Raji (cell line): ENCODE data around the gene GPR39.

Source experiments
- POLR2A ChIP-seq: IDR thresholded peaks from 2 replicates; pipeline ENCODE4 v1.6.1; 2011; ENCODE audit warnings: low read depth, low read length, control low read depth; ENCODE audit not compliant: insufficient read depth

Gene GPR39

DNA sequence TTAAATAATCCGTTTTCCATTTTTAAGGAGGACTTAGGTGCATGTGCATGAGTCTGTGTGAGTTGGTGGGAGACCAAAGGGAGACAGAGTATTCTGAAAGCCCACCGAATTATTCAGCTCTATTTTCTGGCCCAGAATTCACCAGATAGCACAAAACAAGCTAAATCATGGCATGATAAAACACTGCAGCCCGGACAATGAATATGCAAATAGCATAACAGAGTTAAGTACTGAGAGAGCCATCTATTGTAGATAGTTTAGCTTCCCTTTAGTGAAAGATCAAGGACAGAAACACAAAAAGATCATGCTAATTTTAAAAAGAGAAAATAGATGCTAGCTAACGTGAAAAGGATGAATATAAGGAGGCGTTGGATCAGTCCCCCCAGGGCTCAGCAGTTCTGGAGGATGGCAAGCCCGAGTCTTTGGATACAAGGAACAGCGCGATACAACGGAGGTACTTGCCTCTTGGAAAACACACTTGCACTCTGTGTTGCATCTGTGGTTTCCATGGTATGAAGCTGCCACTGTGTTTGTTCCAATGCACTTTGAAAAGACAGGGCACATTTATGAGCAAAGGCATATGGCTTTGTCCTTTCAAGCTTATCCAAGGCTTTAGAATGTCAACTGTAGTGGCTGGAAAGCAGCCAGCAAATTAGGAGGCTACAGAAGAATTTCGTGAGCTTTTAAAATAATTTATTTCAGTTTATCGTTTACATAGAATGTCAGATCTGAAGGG, 133.5 kb downstream of the GPR39 start:
- TF ChIP-seq POLR2A, result no peak

DNA sequence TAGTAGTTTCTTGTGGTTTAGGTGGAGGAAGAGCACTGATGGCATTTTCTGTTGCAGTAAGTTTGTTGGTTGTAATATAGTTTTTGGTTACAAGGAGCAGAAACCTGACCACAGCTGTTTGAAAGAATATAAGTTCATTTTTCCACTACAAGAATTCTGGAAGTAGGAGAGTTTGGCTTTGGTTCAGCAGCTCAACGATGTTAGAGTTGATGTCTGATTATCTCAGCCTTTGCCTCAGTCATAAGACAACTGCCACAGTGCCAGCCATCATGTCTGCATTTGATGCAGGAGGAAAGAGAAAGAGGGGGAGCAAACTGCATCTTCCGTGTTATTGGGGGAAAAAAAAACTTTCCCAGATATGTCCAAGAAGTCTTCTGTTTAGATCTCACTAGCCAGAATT, 134.3 kb downstream of the GPR39 start:
- no peak for TF ChIP-seq POLR2A

DNA sequence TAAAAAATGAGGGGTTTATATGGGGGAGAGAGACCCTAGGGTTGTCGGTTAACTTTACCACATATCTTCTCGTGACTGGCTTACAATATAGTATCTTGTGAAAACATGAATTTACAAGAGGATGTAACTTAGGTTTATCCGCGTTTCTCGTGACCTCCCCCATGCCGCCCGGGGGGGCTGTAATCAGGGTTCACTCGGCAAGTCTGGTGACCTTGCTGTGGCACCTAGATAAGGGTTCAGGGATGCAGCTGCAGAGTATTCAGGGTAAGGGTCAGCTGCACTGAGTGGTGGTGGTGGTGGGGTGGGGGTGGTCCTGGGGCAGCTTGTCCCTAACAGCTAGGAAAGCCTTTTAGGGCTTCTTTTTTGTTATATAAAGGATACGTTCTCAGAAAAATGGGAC, 141.1 kb downstream of the GPR39 start:
- TF ChIP-seq POLR2A, result no peak

DNA sequence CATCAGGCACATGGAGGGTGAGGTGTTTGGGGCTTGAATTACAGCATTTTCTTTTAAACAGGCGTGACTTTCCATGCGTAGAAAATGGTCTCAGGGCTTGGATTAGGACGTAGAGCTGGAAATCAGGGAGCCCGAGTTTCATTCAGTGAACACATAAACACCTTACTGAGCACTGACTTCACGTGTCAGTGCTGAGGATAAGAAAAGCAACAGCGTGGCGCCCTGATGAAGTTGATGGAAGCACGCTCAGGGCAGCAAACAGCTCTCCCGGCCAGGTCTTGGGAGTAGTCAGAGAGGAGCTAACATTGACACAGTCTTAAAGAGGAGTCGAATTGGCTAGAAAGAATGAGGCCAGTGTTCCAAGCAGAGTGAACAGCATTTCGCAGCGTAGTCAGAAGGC, 142.7 kb downstream of the GPR39 start:
- no peak for TF ChIP-seq POLR2A

DNA sequence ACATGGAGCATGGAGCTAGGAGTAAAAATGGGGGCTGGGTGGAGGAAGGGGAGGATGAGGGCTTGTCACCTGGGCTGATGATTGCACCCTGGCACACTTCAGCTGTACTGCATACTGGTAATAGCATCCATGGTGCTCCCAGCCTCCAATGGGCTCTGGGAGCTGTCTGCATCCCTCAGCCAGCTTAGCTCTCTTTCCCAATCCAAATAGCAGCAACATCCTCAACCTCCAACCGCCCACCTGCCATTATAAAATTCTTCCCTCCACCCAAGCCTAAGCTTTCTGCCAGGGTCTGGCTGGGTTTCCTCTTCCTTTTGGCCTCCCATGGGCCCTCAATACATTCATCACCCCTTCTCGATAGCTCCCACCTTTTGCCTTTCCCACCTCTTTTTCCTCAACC, 143.3 kb downstream of the GPR39 start:
- no peak for TF ChIP-seq POLR2A

DNA sequence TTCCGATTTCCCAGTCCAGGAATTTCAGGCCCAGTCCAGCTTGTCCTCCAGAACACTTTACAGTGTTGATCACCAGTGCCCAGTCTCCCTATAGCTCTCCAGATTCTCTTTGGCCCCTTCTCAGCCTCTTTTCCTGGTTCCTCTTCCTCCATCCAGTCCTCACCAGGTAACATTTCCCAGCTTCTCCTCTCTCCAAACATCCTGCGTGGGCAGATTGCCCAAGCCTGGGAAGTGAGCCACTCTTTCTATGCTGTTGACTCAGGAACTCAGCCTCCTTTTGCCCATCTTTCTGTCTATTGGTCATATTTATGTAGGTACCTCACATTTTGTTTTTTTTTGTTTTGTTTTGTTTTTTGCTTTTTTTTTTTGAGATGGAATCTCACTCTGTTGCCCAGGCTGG, 144.0 kb downstream of the GPR39 start:
- TF ChIP-seq POLR2A, result no peak

DNA sequence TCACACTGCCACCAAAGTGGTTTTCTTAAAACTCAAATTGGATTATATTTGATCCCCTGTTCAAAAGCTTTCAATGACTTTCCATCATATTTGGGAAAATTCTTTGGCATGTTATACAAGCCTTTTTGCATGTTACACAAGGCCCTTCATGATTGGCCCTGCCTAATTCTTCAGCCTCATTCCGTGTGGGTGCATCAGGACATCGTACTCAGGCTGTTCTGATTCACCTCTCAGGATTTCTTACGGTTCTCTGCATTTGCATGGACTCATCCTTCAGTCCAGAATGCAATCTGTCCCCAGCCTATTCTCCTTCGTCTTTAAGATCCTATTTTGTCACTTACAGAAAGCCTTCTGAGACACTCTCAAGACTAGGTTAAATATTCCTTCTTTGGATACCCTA, 145.6 kb downstream of the GPR39 start:
- TF ChIP-seq POLR2A, result no peak

DNA sequence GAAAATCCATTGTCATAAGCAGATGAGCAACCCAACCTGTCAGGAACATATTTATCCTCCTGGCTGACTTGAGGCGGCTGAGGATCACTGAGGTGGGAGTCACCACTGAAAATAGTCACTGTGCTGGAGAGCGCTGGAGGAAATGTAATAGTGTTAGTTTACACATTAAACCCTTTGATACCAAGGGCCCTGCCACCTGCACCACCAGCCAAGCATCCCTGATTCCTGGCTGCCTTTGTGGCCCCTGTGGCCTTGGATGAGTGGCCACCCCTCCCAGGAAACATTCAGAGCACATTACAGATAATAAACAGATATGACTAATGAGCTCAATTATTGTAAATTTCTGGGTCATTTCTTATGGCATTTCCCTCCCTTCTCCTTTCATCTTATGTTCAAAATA, 147.5 kb downstream of the GPR39 start:
- TF ChIP-seq POLR2A, result no peak

DNA sequence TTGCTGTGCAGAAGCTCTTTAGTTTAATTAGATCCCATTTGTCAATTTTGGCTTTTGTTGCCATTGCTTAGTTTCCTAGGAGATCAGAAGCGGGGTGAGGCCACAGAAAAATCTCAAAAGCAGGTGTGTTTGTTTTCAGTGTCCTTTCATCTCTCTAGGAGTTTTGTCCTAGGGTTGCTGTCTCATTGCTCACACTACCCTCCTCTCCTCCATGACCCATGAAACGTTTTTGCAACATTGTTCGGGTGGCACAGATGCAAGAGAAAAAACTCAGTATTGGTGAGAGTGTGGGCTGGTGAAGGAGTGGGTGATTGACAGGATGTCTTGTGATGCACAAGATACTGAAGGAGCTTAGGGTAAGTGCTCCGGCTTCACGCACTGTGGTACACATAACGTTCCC, 149.8 kb downstream of the GPR39 start:
- no peak for TF ChIP-seq POLR2A

- TF ChIP-seq POLR2A, result no peak
Measured at GRCh38 chr2:132567682-132568081, 151.1 kb downstream of the GPR39 start.

DNA sequence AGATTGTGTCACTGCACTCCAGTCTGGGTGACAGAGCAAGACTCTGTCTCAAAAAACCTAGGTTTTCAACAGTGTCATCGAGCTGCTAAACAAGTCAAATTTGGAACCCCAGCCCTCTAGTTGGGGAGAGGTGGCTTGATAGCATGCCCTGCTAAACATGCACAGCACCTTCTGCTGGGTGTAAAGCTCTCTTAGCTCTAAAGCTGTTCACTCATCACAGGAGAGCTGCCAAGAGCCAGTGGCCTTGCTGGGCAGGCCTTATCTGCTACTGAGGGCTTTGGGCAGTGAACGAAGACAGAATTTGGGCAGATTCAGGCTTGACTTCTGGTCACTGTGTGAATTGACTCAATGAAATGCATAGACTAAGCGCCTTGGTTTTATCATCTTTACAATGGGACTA, 152.1 kb downstream of the GPR39 start:
- TF ChIP-seq POLR2A, result no peak

- TF ChIP-seq POLR2A, result no peak
Measured at GRCh38 chr2:132573444-132574007, 156.9 kb downstream of the GPR39 start.

DNA sequence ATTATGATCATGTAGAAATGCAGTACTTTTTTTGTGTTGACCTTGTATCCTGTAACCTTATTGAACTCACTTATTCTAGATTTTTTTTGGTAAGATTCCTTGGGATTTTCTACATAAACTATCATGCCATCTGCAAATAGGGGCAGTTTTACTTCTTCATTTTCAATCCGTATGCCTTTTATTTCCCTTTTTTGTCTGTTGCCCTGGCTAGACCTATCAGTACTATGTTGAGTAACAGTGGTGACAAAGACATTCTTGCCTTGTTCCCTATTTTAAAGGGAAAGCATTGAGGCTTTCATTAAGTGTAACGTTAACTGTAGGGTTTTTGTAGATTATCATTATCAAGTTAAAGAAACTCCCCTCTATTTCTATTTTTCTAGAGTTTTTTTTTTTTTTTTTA, 161.1 kb downstream of the GPR39 start:
- TF ChIP-seq POLR2A, result no peak

- no peak for TF ChIP-seq POLR2A
Measured at GRCh38 chr2:132581591-132581990, 165.0 kb downstream of the GPR39 start.

DNA sequence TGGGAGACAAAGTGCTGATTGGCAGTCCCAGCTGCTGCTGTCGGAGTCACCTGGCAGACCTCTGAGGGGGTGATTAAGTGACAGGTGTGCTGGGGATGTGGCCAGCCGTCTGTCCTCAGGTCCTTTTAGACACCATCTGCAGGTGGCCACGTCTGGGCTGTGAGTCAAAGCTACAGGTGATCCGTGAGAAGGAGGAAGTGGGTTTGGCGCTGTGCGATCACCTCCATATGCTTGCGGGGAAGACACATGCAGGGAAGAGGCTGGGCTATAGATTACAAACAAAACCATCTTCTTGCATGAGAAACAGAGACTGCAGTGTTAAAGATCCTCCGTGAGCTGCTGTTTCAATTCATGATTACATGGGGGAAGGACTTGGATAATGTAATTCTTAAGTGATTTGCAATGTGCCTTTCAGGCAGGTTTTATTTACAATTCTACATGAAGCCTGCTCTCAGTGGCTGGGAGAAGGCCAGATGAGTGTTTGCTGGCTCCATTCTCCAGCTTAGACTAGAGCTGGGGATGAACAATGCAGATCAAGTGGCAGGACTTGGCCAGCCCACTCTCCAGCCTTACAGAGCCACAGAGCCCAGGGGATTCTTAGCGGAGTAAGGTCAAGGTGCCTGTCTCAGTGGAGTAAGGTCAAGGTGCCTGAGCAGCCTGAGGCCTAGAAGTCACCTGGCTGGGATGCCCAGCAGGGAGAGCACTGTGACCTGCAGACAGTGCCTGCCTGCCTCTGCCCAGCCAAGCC, 165.6 kb downstream of the GPR39 start:
- TF ChIP-seq POLR2A, result no peak

DNA sequence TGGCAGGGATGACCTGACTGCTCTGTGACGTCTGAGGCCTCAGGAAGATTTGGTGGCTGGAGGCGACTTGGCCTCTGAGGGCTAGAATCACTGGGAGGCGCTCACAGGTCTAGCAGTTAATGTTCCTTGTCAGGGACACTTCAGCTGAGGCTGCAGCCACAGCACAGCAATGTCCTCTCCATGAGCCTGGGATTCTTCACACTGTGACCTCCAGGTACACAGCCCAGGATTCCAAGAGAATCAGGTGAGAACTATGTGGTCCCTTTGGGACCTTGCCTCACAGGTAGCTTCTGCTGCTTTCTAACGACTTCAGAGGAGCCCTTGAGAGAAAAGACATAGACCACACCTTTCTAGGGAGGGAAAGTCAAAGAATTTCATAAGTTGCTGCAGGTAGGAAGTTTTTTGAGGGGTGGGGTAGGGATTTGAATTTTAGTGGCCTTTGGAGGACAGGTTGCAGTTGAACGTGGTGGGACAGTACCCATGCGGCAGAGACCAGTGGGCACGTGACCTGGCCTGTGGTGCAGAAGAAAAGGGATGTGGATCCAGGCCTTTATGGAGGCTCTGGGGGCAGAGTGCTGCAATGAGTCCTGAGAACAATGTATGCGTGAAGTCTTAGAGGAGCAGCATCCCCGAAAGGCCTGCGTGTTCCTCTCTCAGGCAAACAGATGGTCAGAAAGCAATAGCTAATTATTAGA, 167.2 kb downstream of the GPR39 start:
- TF ChIP-seq POLR2A, result no peak
